Bronchial epithelial cell (primary cell): Measurements from ENCODE around the gene EFTUD2. TPM values are rescaled to one million over a fixed set of nuclear protein-coding genes. Genes with fewer than 3 reads are reported as not detected.

Experiments used
- DNase-seq: peaks from one replicate; pipeline ENCODE4 v3.0.0-alpha.2; 2010; ENCODE audit warnings: low read depth
- FAIRE-seq: peaks from 2 replicates; lab custom pipeline; 2011; peaks lifted over from hg19 to GRCh38; lab: Jason Lieb, UNC
- H3K27me3 ChIP-seq: 2 replicates; pipeline ENCODE4 v1.5.1; 2011; ENCODE audit warnings: low read length; ENCODE audit not compliant: control insufficient read depth, insufficient read depth
- H3K36me3 ChIP-seq: 2 replicates; pipeline ENCODE4 v1.5.1; 2011; ENCODE audit warnings: low read length; ENCODE audit not compliant: control insufficient read depth, insufficient read depth
- H3K4me3 ChIP-seq: 2 replicates; pipeline ENCODE4 v1.5.1; 2011; ENCODE audit warnings: mild to moderate bottlenecking, low read depth, low read length, control low read depth
- total RNA-seq: library from RNA; depleted of rRNA; stranded (reverse); fragments of >200 nt; gene quantifications from 2 replicates; pipeline ENCODE4 v1.2.1, GENCODE V29; 2014
- TF ChIP-seq, protein P1 (sequence below): IDR thresholded peaks from 2 replicates; pipeline ENCODE4 v1.5.1; 2011; ENCODE audit warnings: mild to moderate bottlenecking, moderate library complexity, low read length, control low read depth, inconsistent platforms; ENCODE audit not compliant: insufficient read depth, severe bottlenecking

Gene EFTUD2
- total RNA-seq, 1 donor from 2014 or later, result 91.4 TPM

DNA sequence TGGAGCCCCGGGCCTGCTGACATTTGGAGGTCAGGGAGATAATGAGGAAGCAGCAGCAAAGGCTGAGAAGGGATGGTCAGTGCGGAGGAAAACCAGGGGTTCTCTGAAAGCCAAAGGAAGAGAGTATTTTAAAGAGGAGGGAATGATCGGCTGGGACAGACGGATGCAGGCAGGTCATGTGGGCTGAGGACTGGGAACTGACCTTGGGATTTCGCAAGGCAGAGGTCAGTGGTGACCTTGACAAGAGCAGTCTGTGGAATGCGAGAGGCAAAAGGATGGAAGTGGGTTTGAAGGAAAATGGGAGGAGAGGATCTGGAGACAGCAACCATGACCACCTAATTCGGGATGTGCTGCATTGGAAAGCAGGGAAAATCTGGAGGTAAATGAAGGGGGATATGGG is 10.2 kb downstream of the EFTUD2 start:
- FAIRE-seq (no peak), DNase-seq (no peak)
- no peak overlapping the region for H3K4me3 ChIP-seq
- TF ChIP-seq, protein P1, sequence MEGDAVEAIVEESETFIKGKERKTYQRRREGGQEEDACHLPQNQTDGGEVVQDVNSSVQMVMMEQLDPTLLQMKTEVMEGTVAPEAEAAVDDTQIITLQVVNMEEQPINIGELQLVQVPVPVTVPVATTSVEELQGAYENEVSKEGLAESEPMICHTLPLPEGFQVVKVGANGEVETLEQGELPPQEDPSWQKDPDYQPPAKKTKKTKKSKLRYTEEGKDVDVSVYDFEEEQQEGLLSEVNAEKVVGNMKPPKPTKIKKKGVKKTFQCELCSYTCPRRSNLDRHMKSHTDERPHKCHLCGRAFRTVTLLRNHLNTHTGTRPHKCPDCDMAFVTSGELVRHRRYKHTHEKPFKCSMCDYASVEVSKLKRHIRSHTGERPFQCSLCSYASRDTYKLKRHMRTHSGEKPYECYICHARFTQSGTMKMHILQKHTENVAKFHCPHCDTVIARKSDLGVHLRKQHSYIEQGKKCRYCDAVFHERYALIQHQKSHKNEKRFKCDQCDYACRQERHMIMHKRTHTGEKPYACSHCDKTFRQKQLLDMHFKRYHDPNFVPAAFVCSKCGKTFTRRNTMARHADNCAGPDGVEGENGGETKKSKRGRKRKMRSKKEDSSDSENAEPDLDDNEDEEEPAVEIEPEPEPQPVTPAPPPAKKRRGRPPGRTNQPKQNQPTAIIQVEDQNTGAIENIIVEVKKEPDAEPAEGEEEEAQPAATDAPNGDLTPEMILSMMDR, result no peak
- H3K36me3 ChIP-seq, result peaks cover 18% of the 10 kb centered on the region
- H3K27me3 ChIP-seq, result no peaks in the 10 kb centered on the region

DNA sequence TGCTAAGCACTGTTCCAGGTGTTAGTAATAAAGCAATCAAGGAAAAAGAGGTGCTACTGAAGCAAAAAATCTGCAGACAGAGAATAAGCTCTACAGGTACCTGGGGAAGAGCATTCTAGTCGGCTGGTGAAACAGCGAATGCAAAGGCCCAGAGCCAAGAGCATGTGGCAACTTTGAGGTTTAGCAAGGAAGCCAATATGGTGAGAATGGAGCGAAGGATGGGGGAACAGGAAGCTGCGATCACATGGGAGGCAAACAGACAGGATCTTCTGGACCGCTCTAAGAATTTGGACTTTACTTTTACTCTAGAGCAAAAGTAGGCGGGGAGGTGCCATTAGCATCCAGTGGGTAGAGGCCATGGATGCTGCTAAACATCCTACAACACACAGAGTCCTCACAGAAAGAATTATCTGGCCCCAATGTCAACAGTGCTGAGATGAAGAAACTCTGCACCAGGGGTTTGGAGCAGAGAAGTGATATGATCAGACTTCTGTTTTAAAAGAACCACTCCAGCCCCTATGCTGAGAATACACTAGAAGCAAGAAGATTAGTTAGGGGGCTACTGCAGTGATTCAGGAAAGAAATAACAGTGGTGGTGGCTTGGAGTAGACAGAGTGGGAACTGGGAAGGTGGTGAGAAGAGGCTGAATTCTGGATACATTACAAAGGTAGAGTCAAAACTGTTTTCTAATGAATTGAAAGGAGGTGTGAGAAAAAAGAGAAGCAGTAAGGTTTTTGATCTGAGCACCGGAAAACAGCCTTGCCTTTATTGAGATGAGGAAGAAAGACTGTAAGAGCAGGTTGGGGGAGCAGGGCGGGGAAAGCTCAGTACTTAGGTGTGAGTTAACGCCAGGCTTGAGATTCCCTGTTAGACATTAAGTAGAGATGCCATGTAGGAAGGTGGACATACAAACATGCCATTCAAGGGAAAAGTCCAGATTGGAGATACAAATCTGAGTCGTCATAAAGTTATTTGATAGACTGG is 11.0 kb downstream of the EFTUD2 start:
- Histone ChIP-seq H3K4me3 (no peak overlapping the region), H3K36me3 (peaks cover 19% of the 10 kb centered on the region), H3K27me3 (no peaks in the 10 kb centered on the region)
- TF ChIP-seq, protein P1, result no peak
- no peak for FAIRE-seq
- no peak for DNase-seq

DNA sequence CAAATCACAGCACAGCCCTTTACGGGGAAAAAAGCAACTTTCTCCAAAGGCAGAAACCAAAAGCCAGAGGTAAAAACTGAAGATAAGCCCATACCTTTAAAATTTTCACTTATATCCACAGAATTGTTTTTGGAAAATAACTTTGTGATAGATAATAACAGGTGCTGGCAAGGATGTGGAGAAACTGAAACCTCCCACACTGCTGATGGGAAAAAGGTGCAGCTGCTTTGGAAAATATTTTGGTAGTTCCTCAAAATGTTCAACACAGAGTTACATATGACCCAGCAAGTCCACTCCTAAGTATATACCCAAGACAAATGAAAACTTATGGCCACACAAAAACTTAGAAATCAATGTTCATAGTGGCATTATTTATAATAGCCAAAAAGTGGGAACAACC is 12.2 kb downstream of the EFTUD2 start:
- Histone ChIP-seq H3K36me3 (peaks cover 18% of the 10 kb centered on the region), H3K4me3 (no peak overlapping the region), H3K27me3 (no peaks in the 10 kb centered on the region)
- FAIRE-seq (no peak), DNase-seq (no peak)
- TF ChIP-seq, protein P1, result no peak

DNA sequence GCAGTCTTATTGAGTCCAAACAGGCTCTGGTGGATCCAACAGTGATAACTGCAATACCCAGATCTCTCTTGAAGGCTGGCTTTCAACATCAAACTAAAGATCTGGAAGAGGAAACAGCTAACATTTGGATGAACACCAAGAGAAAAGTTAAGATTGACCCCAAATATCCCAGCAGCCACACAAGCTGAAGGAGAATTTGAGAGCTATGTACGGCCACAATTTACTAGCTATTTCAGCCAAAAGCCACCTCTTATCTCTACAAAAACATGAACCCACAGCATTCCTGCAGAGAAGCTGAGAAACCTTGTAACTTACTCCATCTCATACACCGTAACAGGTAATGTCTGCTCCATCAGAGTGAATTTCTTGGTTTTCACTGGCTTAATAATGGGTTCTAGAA is 14.3 kb downstream of the EFTUD2 start:
- no peak for DNase-seq
- Histone ChIP-seq H3K36me3 (peaks cover 24% of the 10 kb centered on the region), H3K4me3 (no peak overlapping the region), H3K27me3 (no peaks in the 10 kb centered on the region)
- no peak for FAIRE-seq
- TF ChIP-seq, protein P1, result no peak

DNA sequence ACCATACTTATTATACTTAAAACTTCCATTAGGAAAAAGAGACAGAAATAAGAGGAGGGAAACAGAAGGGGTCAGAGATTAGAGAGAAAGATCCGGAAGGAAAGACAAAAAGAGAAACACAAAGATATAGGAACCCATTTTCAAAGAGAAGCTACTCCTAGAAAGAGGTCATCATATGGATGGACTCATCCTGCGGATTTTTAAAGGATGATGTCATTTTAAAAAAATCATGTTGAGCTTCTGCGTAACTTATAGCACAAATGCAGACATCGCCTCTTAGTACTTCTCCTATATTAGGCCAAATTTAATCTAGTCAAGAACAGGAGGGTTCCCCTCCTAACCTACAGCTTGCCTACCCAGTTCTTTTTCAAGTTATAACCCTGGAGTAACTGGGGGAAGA is 18.1 kb downstream of the EFTUD2 start:
- DNase-seq, result no peak
- Histone ChIP-seq H3K36me3 (peaks cover 25% of the 10 kb centered on the region), H3K27me3 (no peaks in the 10 kb centered on the region), H3K4me3 (no peak overlapping the region)
- no peak for FAIRE-seq
- TF ChIP-seq, protein P1, result no peak
